Ammon's horn (tissue), 1 donor: ENCODE measurements around the gene KRTAP10-12.

Experiments used
- DNase-seq: peaks from one replicate; pipeline ENCODE4 v3.0.0-alpha.2; 2016; ENCODE audit warnings: low spot score

The KRTAP10-12 gene

DNA sequence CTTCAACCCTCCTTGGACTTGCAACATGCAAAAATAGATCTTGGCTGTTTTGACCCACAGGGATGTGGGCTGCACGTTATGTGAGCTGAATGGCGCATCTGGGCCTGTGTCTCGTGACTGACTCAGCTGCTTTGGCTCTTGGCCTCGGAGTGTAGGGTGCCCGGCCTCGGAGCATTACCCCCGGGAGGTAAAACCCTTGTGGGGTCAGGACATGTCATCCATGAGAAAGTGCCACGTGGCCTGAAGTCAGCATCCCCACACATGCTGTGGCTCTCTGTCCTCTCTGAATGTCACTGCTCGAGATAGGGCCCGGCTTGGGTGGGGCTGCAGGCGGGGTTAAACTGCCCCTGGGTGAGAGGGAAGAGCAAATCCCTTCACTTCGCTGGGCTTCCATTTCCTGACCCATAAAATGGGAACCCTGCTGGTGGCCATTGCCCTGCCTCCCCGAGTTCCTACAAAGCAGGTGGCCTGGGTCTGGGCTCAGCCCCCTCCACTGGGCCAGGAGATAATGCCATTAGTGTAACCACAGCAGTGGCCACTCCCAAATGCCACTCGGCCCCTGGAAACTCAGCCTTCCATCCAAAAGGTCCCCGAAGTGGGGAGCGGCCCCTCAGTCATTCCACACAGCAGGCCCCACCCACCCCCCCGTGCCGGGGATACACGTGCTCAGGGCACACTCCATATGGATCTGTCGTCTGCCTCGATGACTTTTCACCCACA lies 37.2 kb downstream of the KRTAP10-12 start:
- DNase-seq = no peak

DNA sequence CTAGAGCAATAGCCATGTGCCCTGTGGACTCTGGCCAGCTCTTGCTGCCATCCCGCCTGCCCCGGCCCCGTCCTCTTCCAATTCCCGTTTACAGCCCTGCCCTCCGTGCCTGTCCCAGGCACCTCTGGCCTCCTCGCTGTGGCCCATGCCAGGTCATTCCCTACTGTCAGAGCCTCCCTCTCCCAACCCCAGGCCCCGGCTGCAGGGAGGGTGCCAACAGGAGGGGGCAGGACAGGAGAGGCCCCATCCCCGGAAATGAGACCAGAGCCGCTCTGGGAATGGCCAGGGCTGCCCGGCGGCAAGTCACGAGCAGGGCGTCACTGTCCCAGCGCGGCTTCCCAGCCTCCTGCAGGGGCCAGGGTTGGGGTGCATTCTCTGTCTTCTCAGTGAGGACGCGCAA lies 37.9 kb downstream of the KRTAP10-12 start:
- no peak for DNase-seq

- DNase-seq = no peak
Observed at GRCh38 chr21:44735821-44736220, 38.8 kb downstream of the KRTAP10-12 start.

- no peak for DNase-seq
Observed at GRCh38 chr21:44736291-44737004, 39.5 kb downstream of the KRTAP10-12 start.

DNA sequence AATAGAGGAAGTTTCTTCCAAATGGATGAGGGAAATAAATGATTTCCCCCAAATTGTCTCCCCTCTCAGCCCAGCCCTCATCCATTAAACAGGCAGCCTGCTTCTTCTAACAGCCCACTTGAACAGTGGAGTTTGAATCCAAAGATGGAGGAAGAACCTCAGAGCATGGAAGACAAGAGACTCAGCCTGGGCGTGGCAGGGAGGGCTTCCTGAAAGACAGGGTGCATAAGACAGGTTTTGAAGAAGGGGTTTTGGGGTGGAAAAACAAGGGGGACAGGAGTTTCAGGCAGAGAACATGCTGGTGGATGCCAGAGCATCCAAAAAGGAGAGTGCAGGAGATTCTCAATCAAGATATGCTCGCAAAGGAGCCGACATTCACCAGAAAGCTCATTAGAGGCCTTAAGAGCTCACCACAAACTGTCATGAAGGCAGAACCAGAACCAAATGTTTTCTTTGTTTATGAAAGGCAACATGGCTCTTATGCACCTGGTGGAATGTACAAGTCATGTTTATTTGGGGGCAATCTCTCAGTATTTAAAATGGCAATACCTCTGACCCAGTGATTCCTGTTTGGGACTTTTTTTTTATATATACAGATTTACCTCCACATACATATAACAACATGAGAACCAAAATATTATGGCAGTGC lies 40.9 kb downstream of the KRTAP10-12 start:
- DNase-seq = no peak

- no peak for DNase-seq
Observed at GRCh38 chr21:44738621-44739020, 41.6 kb downstream of the KRTAP10-12 start.

DNA sequence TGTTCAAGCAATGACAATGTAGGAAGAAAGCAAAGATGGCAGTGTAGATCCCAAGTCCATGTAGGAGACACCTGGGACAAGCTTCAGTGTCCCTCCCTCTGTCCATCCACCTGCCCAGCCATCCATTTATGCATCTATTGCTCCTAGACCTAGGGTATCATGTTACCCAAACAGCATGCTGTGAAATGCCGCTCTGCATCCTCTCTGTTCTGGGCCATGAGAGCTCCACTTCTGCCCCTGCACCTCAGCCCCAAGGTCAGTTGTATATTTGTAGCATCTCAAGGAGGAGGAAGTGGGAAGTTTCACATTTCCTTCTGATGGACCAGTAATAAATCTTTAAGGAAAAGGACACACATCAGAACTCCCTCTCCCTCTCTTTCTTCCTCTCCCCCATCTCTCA lies 42.3 kb downstream of the KRTAP10-12 start:
- no peak for DNase-seq

GRCh38 chr21:44740742-44741141 lies 43.8 kb downstream of the KRTAP10-12 start:
- DNase-seq = no peak

DNA sequence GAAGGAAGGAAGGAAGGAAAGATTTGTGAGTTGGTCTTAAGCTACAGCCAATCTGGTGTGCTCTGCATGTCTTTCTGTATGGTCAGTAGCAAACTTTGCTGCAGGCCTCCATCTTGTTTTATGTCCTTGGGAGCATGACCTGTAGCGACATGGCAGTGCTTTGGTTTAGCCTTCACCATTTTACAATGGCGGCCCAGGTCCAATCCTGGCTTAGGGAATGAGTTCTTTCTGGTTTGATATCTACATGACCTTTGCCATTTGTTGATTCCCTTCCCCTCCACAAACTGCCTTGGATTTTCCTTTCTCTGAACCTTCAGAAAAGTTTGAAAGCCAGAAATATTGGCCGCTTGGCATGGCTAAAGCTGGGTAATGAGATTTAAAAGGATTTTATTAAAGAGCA lies 44.9 kb downstream of the KRTAP10-12 start:
- no peak for DNase-seq

DNA sequence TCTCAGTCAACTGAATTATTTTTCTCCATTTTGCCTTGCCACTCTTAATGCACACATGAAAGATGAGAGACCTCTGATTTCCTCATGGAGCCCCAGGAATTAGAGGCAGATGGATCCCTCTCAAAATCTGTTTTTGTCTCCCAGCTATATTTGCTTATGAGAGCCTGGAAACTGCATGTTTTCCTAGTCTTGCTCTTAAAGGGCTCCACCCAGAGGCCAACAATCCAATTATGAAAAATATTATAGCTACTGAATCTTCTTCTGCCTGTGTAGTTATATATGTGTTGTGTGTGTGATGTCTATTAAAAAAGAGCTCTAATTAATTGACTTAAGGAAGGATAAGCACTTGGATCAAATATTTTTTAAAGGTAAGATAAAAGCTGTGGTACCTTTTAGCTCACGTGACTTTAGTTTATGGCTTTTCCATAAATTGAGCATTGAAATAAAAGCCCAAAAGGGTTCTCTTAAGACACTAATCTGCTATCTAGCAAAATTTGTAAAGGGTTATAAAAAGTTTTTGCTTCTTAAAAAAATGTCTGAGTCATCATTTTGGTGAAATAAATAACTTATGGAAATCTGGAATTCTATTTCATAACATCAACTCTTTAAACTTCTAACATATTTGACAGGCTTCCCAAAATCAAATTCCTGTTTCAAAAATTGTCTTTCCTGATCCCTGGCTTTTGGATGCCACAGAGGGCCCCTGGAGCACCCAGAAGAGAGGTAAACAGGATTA lies 45.6 kb downstream of the KRTAP10-12 start:
- DNase-seq = no peak
